ENCODE measurements around the gene WFDC10A.
"Not testable (repeated sequence)": the region's sequence is repeated elsewhere in the genome, so short reads cannot be mapped to it uniquely, and the experiment has no call there.

WFDC10A gene

DNA sequence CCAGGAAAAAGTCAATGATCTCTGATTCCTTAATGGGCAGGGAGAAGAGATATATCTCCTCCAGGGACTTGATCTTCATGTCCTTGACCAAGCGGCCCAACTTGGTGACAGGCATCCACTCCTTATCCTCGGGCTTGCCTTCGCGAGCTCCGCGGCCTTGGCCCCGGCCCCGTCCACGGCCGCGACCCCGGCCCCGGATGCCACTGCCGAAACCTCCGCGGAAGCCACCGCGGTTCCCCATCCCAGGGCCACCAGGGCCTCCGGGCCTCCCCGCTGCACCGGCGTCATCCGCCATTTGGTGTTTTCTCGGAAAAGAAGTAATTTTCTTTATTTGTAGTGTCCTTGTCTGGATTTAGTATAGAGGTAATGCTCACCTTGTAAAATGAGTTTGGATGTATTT lies 11.5 kb downstream of the WFDC10A start:
- not testable (repeated sequence) for H3K9me3 ChIP-seq (ENCODE audit: control insufficient read depth in 5 of 5, low read length in 5 of 5); H3K36me3 ChIP-seq (ENCODE audit: control insufficient read depth in 5 of 5, insufficient read depth in 5 of 5, low read length in 5 of 5); H3K4me3 ChIP-seq (ENCODE audit: low read depth in 1 of 5, low read length in 5 of 5); H3K4me1 ChIP-seq (ENCODE audit: control insufficient read depth in 5 of 5, insufficient read depth in 5 of 5, low read length in 5 of 5); H3K27me3 ChIP-seq (ENCODE audit: control insufficient read depth in 5 of 5, insufficient read depth in 4 of 5, low read length in 5 of 5); H3K27ac ChIP-seq (ENCODE audit: low read depth, low read length); H3K9ac ChIP-seq (ENCODE audit: low read length in 5 of 5)

DNA sequence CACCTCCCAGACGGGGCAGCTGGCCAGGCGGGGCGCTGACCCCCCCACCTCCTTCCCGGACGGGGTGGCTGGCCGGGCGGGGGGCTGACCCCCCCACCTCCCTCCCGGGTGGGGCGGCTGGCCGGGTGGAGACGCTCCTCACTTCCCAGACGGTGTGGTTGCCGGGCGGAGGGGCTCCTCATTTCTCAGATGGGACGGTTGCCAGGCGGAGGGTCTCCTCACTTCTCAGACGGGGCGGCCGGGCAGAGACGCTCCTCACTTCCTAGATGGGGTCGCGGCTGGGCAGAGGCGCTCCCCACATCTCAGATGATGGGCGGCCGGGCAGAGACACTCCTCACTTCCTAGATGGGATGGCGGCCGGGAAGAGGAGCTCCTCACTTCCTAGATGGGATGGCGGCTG lies 16.3 kb downstream of the WFDC10A start:
- not testable (repeated sequence) for H3K27ac ChIP-seq (ENCODE audit: low read depth, low read length); H3K9me3 ChIP-seq (ENCODE audit: control insufficient read depth in 5 of 5, low read length in 5 of 5); H3K9ac ChIP-seq (ENCODE audit: low read length in 5 of 5); H3K27me3 ChIP-seq (ENCODE audit: control insufficient read depth in 5 of 5, insufficient read depth in 4 of 5, low read length in 5 of 5); H3K36me3 ChIP-seq (ENCODE audit: control insufficient read depth in 5 of 5, insufficient read depth in 5 of 5, low read length in 5 of 5); H3K4me1 ChIP-seq (ENCODE audit: control insufficient read depth in 5 of 5, insufficient read depth in 5 of 5, low read length in 5 of 5); H3K4me3 ChIP-seq (ENCODE audit: low read depth in 1 of 5, low read length in 5 of 5)

DNA sequence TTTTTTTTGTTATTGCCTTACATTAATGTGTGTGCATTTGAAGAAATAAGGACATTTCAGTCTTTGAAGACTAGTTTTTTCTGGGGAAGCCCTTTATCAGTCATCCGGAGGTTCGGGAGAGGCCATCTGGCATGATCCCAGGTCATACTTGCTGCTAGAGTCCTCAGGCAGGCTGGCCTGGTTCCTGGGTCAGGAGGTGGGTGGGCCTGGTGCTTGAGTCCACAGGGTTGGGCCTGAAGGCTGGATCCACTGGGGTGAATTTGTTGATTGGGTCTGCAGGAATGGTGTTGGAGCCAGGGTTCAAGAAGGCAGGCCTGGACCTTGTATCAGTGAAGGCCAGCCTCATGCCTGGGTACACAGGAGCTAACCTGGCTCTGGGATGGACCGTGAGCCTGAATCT lies 17.3 kb downstream of the WFDC10A start:
- no peaks in the 10 kb centered on the region for H3K9me3 ChIP-seq (ENCODE audit: control insufficient read depth in 5 of 5, low read length in 5 of 5)
- H3K27me3 ChIP-seq (ENCODE audit: control insufficient read depth in 5 of 5, insufficient read depth in 4 of 5, low read length in 5 of 5), result no peaks in the 10 kb centered on the region
- H3K4me1 ChIP-seq (ENCODE audit: control insufficient read depth in 5 of 5, insufficient read depth in 5 of 5, low read length in 5 of 5), result no peaks in the 10 kb centered on the region
- no peak overlapping the region for H3K27ac ChIP-seq (ENCODE audit: low read depth, low read length)
- H3K9ac ChIP-seq (ENCODE audit: low read length in 5 of 5), result no peak overlapping the region
- no peaks in the 10 kb centered on the region for H3K36me3 ChIP-seq (ENCODE audit: control insufficient read depth in 5 of 5, insufficient read depth in 5 of 5, low read length in 5 of 5)
- no peak overlapping the region for H3K4me3 ChIP-seq (ENCODE audit: low read depth in 1 of 5, low read length in 5 of 5)

DNA sequence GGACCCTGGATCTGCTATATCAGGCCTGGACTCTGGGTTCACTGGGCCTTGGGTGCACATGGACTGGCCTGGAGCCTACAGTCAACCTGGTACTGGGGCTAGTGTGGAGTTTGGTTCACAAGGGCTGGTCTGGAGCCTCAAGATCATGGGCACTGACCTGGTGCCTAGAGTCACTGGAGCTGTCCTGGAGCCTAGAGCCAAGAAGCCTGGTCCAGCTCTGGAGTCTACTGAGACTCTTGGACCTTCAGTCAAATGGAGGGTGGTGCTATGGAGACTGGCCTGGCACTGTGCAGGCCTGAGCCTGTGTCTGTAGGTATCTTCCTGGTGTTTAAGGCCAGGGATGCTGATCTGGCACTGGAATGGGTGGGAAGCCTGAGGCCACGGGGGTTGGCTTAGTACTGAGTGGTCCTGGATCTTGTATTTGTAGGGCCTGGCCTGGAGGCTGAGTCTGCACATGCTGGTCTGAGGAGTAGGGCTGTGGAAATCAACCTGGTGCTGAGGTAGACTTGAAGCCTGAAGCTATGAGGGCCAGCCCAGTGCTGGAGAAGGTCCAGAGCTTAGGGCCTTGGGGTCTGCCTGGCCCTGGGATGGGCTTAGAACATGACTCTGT lies 18.0 kb downstream of the WFDC10A start:
- Histone ChIP-seq H3K4me3 (ENCODE audit: low read depth in 1 of 5, low read length in 5 of 5) (no peak overlapping the region), H3K27ac (ENCODE audit: low read depth, low read length) (no peak overlapping the region), H3K9me3 (ENCODE audit: control insufficient read depth in 5 of 5, low read length in 5 of 5) (no peaks in the 10 kb centered on the region), H3K9ac (ENCODE audit: low read length in 5 of 5) (no peak overlapping the region), H3K36me3 (ENCODE audit: control insufficient read depth in 5 of 5, insufficient read depth in 5 of 5, low read length in 5 of 5) (no peaks in the 10 kb centered on the region), H3K4me1 (ENCODE audit: control insufficient read depth in 5 of 5, insufficient read depth in 5 of 5, low read length in 5 of 5) (no peaks in the 10 kb centered on the region), H3K27me3 (ENCODE audit: control insufficient read depth in 5 of 5, insufficient read depth in 4 of 5, low read length in 5 of 5) (no peaks in the 10 kb centered on the region)

DNA sequence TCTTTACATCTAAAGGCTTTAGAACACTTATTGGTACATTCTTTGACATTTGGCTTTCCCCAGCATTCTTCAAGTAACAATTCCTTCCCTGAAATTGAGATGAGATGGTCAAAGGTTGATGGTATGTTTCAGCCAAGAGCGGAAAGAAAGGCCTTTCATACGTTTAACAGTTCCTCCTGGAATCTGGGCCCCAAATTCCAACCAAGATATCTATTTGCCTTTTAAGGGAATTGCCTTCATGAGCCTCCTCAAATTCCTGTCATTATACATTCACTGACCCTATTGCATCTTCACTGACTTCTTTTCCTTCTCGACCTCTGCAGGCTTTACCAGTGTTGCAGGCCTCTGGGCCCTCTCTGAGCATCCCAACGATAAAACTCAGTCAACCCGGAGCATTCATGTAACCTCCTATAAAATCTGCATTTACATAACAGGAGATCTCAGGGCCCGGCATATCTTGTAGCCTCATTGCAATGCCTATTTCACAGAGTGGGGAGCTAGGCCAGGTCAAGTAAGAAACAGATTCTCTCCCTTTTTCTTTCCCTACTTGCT lies 19.8 kb downstream of the WFDC10A start:
- Histone ChIP-seq H3K27ac (ENCODE audit: low read depth, low read length) (no peak overlapping the region), H3K4me1 (ENCODE audit: control insufficient read depth in 5 of 5, insufficient read depth in 5 of 5, low read length in 5 of 5) (no peaks in the 10 kb centered on the region), H3K9ac (ENCODE audit: low read length in 5 of 5) (no peak overlapping the region), H3K9me3 (ENCODE audit: control insufficient read depth in 5 of 5, low read length in 5 of 5) (no peaks in the 10 kb centered on the region), H3K27me3 (ENCODE audit: control insufficient read depth in 5 of 5, insufficient read depth in 4 of 5, low read length in 5 of 5) (no peaks in the 10 kb centered on the region), H3K36me3 (ENCODE audit: control insufficient read depth in 5 of 5, insufficient read depth in 5 of 5, low read length in 5 of 5) (no peaks in the 10 kb centered on the region), H3K4me3 (ENCODE audit: low read depth in 1 of 5, low read length in 5 of 5) (no peak overlapping the region)

DNA sequence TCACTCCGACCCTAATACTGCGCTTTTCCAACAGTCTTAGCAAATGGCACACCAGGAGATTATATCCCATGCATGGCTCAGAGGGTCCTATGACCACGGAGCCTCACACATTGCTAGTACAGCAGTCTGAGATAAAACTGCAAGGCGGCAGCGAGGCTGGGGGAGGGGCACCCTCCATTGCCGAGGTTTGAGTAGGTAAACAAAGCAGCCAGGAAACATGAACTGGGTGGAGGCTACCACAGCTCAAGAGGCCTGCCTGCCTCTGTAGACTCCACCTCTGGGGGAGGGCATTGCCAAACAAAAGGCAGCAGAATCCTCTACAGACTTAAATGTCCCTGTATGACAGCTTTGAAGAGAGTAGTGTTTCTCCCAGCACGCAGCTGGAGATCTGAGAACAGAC lies 22.2 kb downstream of the WFDC10A start:
- H3K4me1 ChIP-seq (ENCODE audit: control insufficient read depth in 5 of 5, insufficient read depth in 5 of 5, low read length in 5 of 5); H3K9ac ChIP-seq (ENCODE audit: low read length in 5 of 5); H3K27me3 ChIP-seq (ENCODE audit: control insufficient read depth in 5 of 5, insufficient read depth in 4 of 5, low read length in 5 of 5); H3K4me3 ChIP-seq (ENCODE audit: low read depth in 1 of 5, low read length in 5 of 5); H3K27ac ChIP-seq (ENCODE audit: low read depth, low read length); H3K9me3 ChIP-seq (ENCODE audit: control insufficient read depth in 5 of 5, low read length in 5 of 5); H3K36me3 ChIP-seq (ENCODE audit: control insufficient read depth in 5 of 5, insufficient read depth in 5 of 5, low read length in 5 of 5): not testable (repeated sequence)

DNA sequence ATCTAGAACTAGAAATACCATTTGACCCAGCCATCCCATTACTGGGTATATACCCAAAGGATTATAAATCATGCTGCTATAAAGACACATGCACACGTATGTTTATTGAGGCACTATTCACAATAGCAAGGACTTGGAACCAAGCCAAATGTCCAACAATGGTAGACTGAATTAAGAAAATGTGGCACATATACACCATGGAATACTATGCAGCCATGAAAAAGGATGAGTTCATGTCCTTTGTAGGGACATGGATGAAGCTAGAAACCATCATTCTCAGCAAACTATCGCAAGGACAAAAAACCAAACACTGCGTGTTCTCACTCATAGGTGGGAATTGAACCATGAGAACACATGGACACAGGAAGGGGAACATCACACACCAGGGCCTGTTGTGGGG lies 27.5 kb downstream of the WFDC10A start:
- not testable (repeated sequence) for H3K36me3 ChIP-seq (ENCODE audit: control insufficient read depth in 5 of 5, insufficient read depth in 5 of 5, low read length in 5 of 5); H3K9me3 ChIP-seq (ENCODE audit: control insufficient read depth in 5 of 5, low read length in 5 of 5); H3K4me1 ChIP-seq (ENCODE audit: control insufficient read depth in 5 of 5, insufficient read depth in 5 of 5, low read length in 5 of 5)

DNA sequence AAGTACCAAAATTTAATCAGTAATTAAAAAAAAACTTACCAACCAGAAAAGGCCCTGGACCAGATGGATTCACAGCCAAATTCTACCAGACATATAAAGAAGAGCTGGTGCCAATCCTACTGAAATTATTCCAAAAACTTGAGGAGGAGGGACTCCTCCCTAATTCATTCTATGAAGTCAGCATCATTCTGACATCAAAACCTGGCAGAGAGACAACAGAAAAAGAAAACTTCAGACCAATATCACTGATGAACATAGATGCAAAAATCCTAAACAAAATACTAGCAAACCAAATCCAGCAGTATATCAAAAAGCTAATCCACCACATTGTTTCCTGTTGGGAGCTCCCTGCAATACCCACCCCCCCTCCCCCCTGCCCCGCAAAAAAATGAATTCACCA lies 40.6 kb downstream of the WFDC10A start, which contains the start of gene WFDC11:
Gene WFDC11, minus strand, starts transcription at position 101 of the 400 bp plus-strand sequence. CDS start 19,639 bp downstream, outside the sequence.
- Histone ChIP-seq H3K9ac (ENCODE audit: low read length in 5 of 5) (no peak within 1 kb of the TSS), H3K27me3 (ENCODE audit: control insufficient read depth in 5 of 5, insufficient read depth in 4 of 5, low read length in 5 of 5) (peaks cover 0 to 3% (median 2%) of the 10 kb centered on the region in 5 donors), H3K36me3 (ENCODE audit: control insufficient read depth in 5 of 5, insufficient read depth in 5 of 5, low read length in 5 of 5) (no peaks in the 10 kb centered on the region), H3K4me1 (ENCODE audit: control insufficient read depth in 5 of 5, insufficient read depth in 5 of 5, low read length in 5 of 5) (no peaks in the 10 kb centered on the region), H3K27ac (ENCODE audit: low read depth, low read length) (no peak within 1 kb of the TSS), H3K9me3 (ENCODE audit: control insufficient read depth in 5 of 5, low read length in 5 of 5) (peaks cover 0 to 8% (median 0%) of the 10 kb centered on the region in 5 donors), H3K4me3 (ENCODE audit: low read depth in 1 of 5, low read length in 5 of 5) (no peak within 1 kb of the TSS)

More for the DNA sequence above, 27.5 kb downstream of the WFDC10A start:
- H3K4me3 ChIP-seq (ENCODE audit: low read depth in 1 of 5, low read length in 5 of 5); H3K27ac ChIP-seq (ENCODE audit: low read depth, low read length); H3K27me3 ChIP-seq (ENCODE audit: control insufficient read depth in 5 of 5, insufficient read depth in 4 of 5, low read length in 5 of 5); H3K9ac ChIP-seq (ENCODE audit: low read length in 5 of 5): not testable (repeated sequence)

DNA sequence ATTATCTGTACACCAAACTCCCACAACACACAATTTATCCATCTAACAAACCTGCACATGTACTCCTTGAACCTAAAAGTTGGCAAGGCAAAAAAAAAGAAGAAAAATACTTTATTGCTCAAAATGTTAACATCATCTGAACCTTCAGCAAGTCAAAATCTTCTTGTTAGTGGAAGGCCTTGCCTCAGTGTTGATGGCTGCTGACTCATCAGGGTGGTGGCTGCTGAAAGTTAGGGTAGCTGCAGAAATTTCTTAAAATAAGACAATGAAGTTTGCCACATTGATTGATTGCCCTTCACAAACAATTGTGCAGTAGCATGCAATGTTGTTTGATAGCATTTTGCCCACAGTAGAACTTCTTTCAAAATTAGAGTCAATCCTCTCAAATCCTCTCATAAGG lies 43.2 kb downstream of the WFDC10A start:
- H3K27me3 ChIP-seq (ENCODE audit: control insufficient read depth in 5 of 5, insufficient read depth in 4 of 5, low read length in 5 of 5), result peaks cover 0 to 2% (median 0%) of the 10 kb centered on the region in 5 donors
- H3K4me3 ChIP-seq (ENCODE audit: low read depth in 1 of 5, low read length in 5 of 5), result no peak overlapping the region
- H3K36me3 ChIP-seq (ENCODE audit: control insufficient read depth in 5 of 5, insufficient read depth in 5 of 5, low read length in 5 of 5), result no peaks in the 10 kb centered on the region
- H3K4me1 ChIP-seq (ENCODE audit: control insufficient read depth in 5 of 5, insufficient read depth in 5 of 5, low read length in 5 of 5), result no peaks in the 10 kb centered on the region
- H3K27ac ChIP-seq (ENCODE audit: low read depth, low read length), result no peak overlapping the region
- no peak overlapping the region for H3K9ac ChIP-seq (ENCODE audit: low read length in 5 of 5)
- peaks cover 0 to 9% (median 2%) of the 10 kb centered on the region in 5 donors for H3K9me3 ChIP-seq (ENCODE audit: control insufficient read depth in 5 of 5, low read length in 5 of 5)

DNA sequence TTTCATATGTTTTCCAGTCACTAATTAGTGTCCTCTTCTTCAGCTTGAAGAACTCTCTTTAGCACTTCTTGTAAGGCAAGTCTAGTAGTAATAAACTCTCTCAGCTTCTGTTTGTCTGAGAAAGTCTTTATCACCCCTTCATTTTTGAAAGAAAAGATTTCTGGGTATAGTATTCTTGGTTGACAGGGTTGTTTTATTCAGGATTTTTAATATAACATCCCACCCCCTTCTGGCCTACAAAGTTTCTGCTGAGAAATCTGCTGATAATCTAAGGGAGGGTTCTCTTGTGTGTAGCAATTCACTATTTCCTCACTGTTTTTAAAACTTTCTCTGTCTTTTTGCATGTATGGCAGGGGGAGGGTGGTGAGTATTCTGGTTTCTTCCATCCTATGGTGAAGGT lies 50.1 kb downstream of the WFDC10A start:
- Histone ChIP-seq H3K9me3 (ENCODE audit: control insufficient read depth in 5 of 5, low read length in 5 of 5) (peaks cover 16 to 38% (median 27%) of the 10 kb centered on the region in 5 donors), H3K27me3 (ENCODE audit: control insufficient read depth in 5 of 5, insufficient read depth in 4 of 5, low read length in 5 of 5) (peaks cover 0 to 2% (median 0%) of the 10 kb centered on the region in 5 donors), H3K36me3 (ENCODE audit: control insufficient read depth in 5 of 5, insufficient read depth in 5 of 5, low read length in 5 of 5) (no peaks in the 10 kb centered on the region), H3K4me1 (ENCODE audit: control insufficient read depth in 5 of 5, insufficient read depth in 5 of 5, low read length in 5 of 5) (no peaks in the 10 kb centered on the region), H3K9ac (ENCODE audit: low read length in 5 of 5) (no peak overlapping the region), H3K4me3 (ENCODE audit: low read depth in 1 of 5, low read length in 5 of 5) (peak overlapping the region in 1 of 5 donors; percentile 5), H3K27ac (ENCODE audit: low read depth, low read length) (no peak overlapping the region)

Measured in subcutaneous abdominal adipose tissue (tissue), 5 donors.